Astrocyte of the cerebellum (primary cell): ENCODE results near the gene SPEF2.

Source experiments
- DNase-seq: peaks from one replicate; pipeline ENCODE4 v3.0.0-alpha.2; 2011; ENCODE audit warnings: low read depth
- H3K4me3 ChIP-seq: 2 replicates; pipeline ENCODE4 v1.5.1; 2011; ENCODE audit warnings: mild to moderate bottlenecking, low read depth, low read length, moderate library complexity
- CTCF ChIP-seq: IDR thresholded peaks from 2 replicates; pipeline ENCODE4 v1.5.1; 2012; ENCODE audit warnings: low read length, low read depth, moderate library complexity, mild to moderate bottlenecking; ENCODE audit errors: missing control alignments
- in situ Hi-C: cut with HindIII; loops from 2 replicates; pipeline ENCODE4 v1.10.0; 2017; ENCODE audit warnings: low sequenced_read_pairs

SPEF2 gene

GRCh38 chr5:35821513-35821912 is 203.8 kb downstream of the SPEF2 start:
- no peak for DNase-seq
- in situ Hi-C loops: no loop called here
- TF ChIP-seq CTCF: no peak
- H3K4me3 ChIP-seq: no peak overlapping the region

- no peak overlapping the region for H3K4me3 ChIP-seq
- in situ Hi-C loops: no loop called here
- DNase-seq: no peak
- TF ChIP-seq CTCF: no peak
These were observed 204.8 kb downstream of the SPEF2 start for GRCh38 chr5:35822511-35822910.

- no peak for TF ChIP-seq CTCF
- in situ Hi-C loops: no loop called here
- no peak overlapping the region for H3K4me3 ChIP-seq
- no peak for DNase-seq
These were observed 205.9 kb downstream of the SPEF2 start for GRCh38 chr5:35823347-35824098.

- in situ Hi-C loops: no loop called here
- no peak for TF ChIP-seq CTCF
- no peak overlapping the region for H3K4me3 ChIP-seq
- DNase-seq: no peak
These were observed 208.4 kb downstream of the SPEF2 start for GRCh38 chr5:35826056-35826455.

GRCh38 chr5:35826554-35826953 is 208.9 kb downstream of the SPEF2 start:
- DNase-seq: no peak
- H3K4me3 ChIP-seq: no peak overlapping the region
- in situ Hi-C loops: no loop called here
- no peak for TF ChIP-seq CTCF

- H3K4me3 ChIP-seq: no peak overlapping the region
- in situ Hi-C loops: no loop called here
- DNase-seq: no peak
- no peak for TF ChIP-seq CTCF
These were observed 210.5 kb downstream of the SPEF2 start for GRCh38 chr5:35828082-35828598.

- in situ Hi-C loops: no loop called here
- no peak for TF ChIP-seq CTCF
- DNase-seq: no peak
- H3K4me3 ChIP-seq: no peak overlapping the region
These were observed 212.9 kb downstream of the SPEF2 start for GRCh38 chr5:35830587-35830986.
